ENCODE measurements around the gene LGI1.
"Not testable (repeated sequence)": the region's sequence is repeated elsewhere in the genome, so short reads cannot be mapped to it uniquely, and the experiment has no call there.

LGI1 gene

GRCh38 chr10:93807371-93807770, 49.6 kb downstream of the LGI1 start:
- DNase-seq: no peak

GRCh38 chr10:93812659-93813338, 55.1 kb downstream of the LGI1 start:
- DNase-seq: no peak

- peak in 11 of 14 donors; percentile 3 to 54 (median 28) for DNase-seq
These were observed 56.0 kb downstream of the LGI1 start for GRCh38 chr10:93813507-93814465.

GRCh38 chr10:93815304-93816096, 57.8 kb downstream of the LGI1 start:
- peak in 3 of 14 donors; percentile 2 to 11 (median 2) for DNase-seq

GRCh38 chr10:93816123-93816747, 58.5 kb downstream of the LGI1 start:
- DNase-seq: peak in 11 of 14 donors; percentile 2 to 49 (median 16)

- peak in 1 of 14 donors; percentile 53 for DNase-seq
These were observed 60.4 kb downstream of the LGI1 start for GRCh38 chr10:93818086-93818485.

- DNase-seq: no peak
These were observed 61.8 kb downstream of the LGI1 start for GRCh38 chr10:93819520-93819919.

GRCh38 chr10:93820434-93820833, 62.7 kb downstream of the LGI1 start:
- DNase-seq: no peak

- DNase-seq: no peak
These were observed 63.5 kb downstream of the LGI1 start for GRCh38 chr10:93821051-93821772.

GRCh38 chr10:93826355-93826754, 68.6 kb downstream of the LGI1 start:
- no peak for DNase-seq

GRCh38 chr10:93827056-93827804, 69.5 kb downstream of the LGI1 start:
- no peak for DNase-seq

GRCh38 chr10:93831065-93831464, 73.3 kb downstream of the LGI1 start:
- not testable (repeated sequence) for DNase-seq

GRCh38 chr10:93835770-93836169, 78.0 kb downstream of the LGI1 start:
- no peak for DNase-seq

- peak in 1 of 14 donors; percentile 25 for DNase-seq
These were observed 80.1 kb downstream of the LGI1 start for GRCh38 chr10:93837822-93838221.

- DNase-seq: peak in 2 of 14 donors; percentile 7 to 25
These were observed 80.5 kb downstream of the LGI1 start for GRCh38 chr10:93838278-93838677.

- DNase-seq: no peak
These were observed 84.2 kb downstream of the LGI1 start for GRCh38 chr10:93841961-93842360.

- DNase-seq: no peak
These were observed 87.4 kb downstream of the LGI1 start for GRCh38 chr10:93844979-93845626.

All from C1 segment of cervical spinal cord (tissue), 14 donors.